GM23338 (cell line): Measurements from ENCODE around the gene UBLCP1. TPM values are rescaled to one million over a fixed set of nuclear protein-coding genes. Genes with fewer than 3 reads are reported as not detected.

Experiments
- ATAC-seq: fragments of 200-7000 bp; cut with Tn5 transposase; 3 replicates; pipeline ENCODE4 v1.9.1; 2020
- DNase-seq: peaks from one replicate; pipeline ENCODE4 v3.0.0-alpha.2; 2015; ENCODE audit warnings: low spot score
- H2AFZ ChIP-seq: fragments of 200-600 bp; sonication (generic); 2 replicates; pipeline ENCODE4 v1.8.0; 2016; ENCODE audit warnings: antibody characterized with exemption, mild to moderate bottlenecking, moderate library complexity
- H3F3A ChIP-seq: fragments of 200-600 bp; sonication (generic); replicated peaks from 2 replicates; pipeline ENCODE4 v1.8.0; 2017; ENCODE audit warnings: antibody characterized with exemption, mixed run types, low read depth
- H3K27ac ChIP-seq: fragments of 200-600 bp; sonication (generic); 2 replicates; pipeline ENCODE4 v1.6.1; 2016; ENCODE audit warnings: low read depth
- H3K27me3 ChIP-seq: fragments of 200-600 bp; sonication (generic); 2 replicates; pipeline ENCODE4 v1.8.0; 2016; ENCODE audit warnings: mild to moderate bottlenecking, mixed run types, moderate library complexity; ENCODE audit not compliant: insufficient read depth
- H3K36me3 ChIP-seq: fragments of 200-600 bp; sonication (generic); 2 replicates; pipeline ENCODE4 v1.8.0; 2016; ENCODE audit warnings: mild to moderate bottlenecking; ENCODE audit not compliant: insufficient read depth
- H3K4me1 ChIP-seq: fragments of 200-600 bp; sonication (generic); 2 replicates; pipeline ENCODE4 v1.8.0; 2016; ENCODE audit warnings: mild to moderate bottlenecking, moderate library complexity; ENCODE audit not compliant: insufficient read depth
- H3K4me2 ChIP-seq: fragments of 200-600 bp; sonication (generic); 2 replicates; pipeline ENCODE4 v1.7.1; 2017; ENCODE audit warnings: mixed run types
- H3K4me3 ChIP-seq: fragments of 200-600 bp; sonication (generic); 2 replicates; pipeline ENCODE4 v1.6.1; 2016; ENCODE audit warnings: mixed run types
- H3K79me2 ChIP-seq: fragments of 200-600 bp; sonication (generic); replicated peaks from 2 replicates; pipeline ENCODE4 v1.8.0; 2017; ENCODE audit warnings: mild to moderate bottlenecking; ENCODE audit not compliant: insufficient read depth
- H3K9me2 ChIP-seq: fragments of 200-600 bp; sonication (generic); 2 replicates; pipeline ENCODE4 v1.8.0; 2017; ENCODE audit not compliant: insufficient read depth
- H4K20me1 ChIP-seq: fragments of 200-600 bp; sonication (generic); replicated peaks from 2 replicates; pipeline ENCODE4 v1.8.0; 2017; ENCODE audit warnings: mild to moderate bottlenecking; ENCODE audit not compliant: insufficient read depth
- H3K27ac Mint-ChIP-seq: 2 replicates; pipeline ENCODE4 v1.8.0; 2020; ENCODE audit warnings: inconsistent platforms, mild to moderate bottlenecking, moderate library complexity, mixed read lengths
- H3K27me3 Mint-ChIP-seq: 3 replicates; pipeline ENCODE4 v1.8.0; 2022; ENCODE audit warnings: low read depth, mild to moderate bottlenecking, moderate library complexity, mixed read lengths, inconsistent platforms; ENCODE audit not compliant: insufficient read depth, poor library complexity
- H3K36me3 Mint-ChIP-seq: 3 replicates; pipeline ENCODE4 v1.8.0; 2021; ENCODE audit warnings: low read depth, mild to moderate bottlenecking, inconsistent platforms, moderate library complexity, mixed read lengths
- H3K4me1 Mint-ChIP-seq: 3 replicates; pipeline ENCODE4 v1.8.0; 2020; ENCODE audit warnings: mild to moderate bottlenecking, inconsistent platforms, mixed read lengths
- H3K4me3 Mint-ChIP-seq: 3 replicates; pipeline ENCODE4 v1.8.0; 2021; ENCODE audit warnings: moderate library complexity, mild to moderate bottlenecking, inconsistent platforms, mixed read lengths
- H3K9me3 Mint-ChIP-seq: 3 replicates; pipeline ENCODE4 v1.8.0; 2020; ENCODE audit warnings: moderate library complexity, mild to moderate bottlenecking, inconsistent platforms, mixed read lengths
- CTCF ChIP-seq, 2 experiments: fragments of 200-600 bp in 1 of 2; sonication (generic) in 1 of 2; conservative IDR thresholded peaks; 2 replicates each; pipeline versions ENCODE4 v1.5.1 to v1.6.1; 2016 to 2017; ENCODE audit warnings: antibody characterized with exemption in 2 of 2, low read depth in 2 of 2, mild to moderate bottlenecking in 2 of 2, moderate library complexity in 1 of 2
- ETS1 ChIP-seq: IDR thresholded peaks from 2 replicates; pipeline ENCODE4 v1.6.1; 2016; ENCODE audit warnings: antibody characterized with exemption
- EZH2 ChIP-seq: fragments of 200-600 bp; sonication (generic); IDR thresholded peaks from one replicate; pipeline ENCODE4 v1.8.0; 2017; ENCODE audit warnings: antibody characterized with exemption, mild to moderate bottlenecking, low read depth; ENCODE audit not compliant: unreplicated experiment
- JUNB ChIP-seq: IDR thresholded peaks from one replicate; pipeline ENCODE4 v1.6.1; 2016; ENCODE audit warnings: antibody characterized with exemption; ENCODE audit not compliant: unreplicated experiment
- NANOG ChIP-seq: IDR thresholded peaks from 2 replicates; pipeline ENCODE4 v1.6.1; 2016; ENCODE audit warnings: antibody characterized with exemption, borderline replicate concordance
- REST ChIP-seq: IDR thresholded peaks from one replicate; pipeline ENCODE4 v1.6.1; 2018; ENCODE audit warnings: antibody characterized with exemption; ENCODE audit not compliant: unreplicated experiment
- polyA plus RNA-seq: library from polyadenylated mRNA; unstranded; fragments of >200 nt; fragmentation: Nextera tagmentation; extraction: Ambion mirVana; gene quantifications from 2 replicates; pipeline ENCODE4 v1.2.1, GENCODE V29; 2016
- total RNA-seq: library from RNA; depleted of rRNA; stranded (reverse); fragments of >200 nt; shearing (Covaris generic); gene quantifications from 2 replicates; pipeline ENCODE4 v1.2.3, GENCODE V29; 2014

Gene UBLCP1
- total and polyA plus RNA-seq, 2 experiments from 2014 or later: 45.0 to 56.1 TPM

- H3K27ac Mint-ChIP-seq: no peak overlapping the region
- Histone ChIP-seq H4K20me1 (no peaks in the 10 kb centered on the region), H3F3A (no peaks in the 10 kb centered on the region), H3K4me3 (no peak overlapping the region), H3K79me2 (no peaks in the 10 kb centered on the region), H2AFZ (no peak overlapping the region), H3K27ac (no peak overlapping the region), H3K9me2 (no peaks in the 10 kb centered on the region), H3K27me3 (no peaks in the 10 kb centered on the region; the same call in 1 of the 2 replicates), H3K36me3 (no peaks in the 10 kb centered on the region), H3K4me1 (no peaks in the 10 kb centered on the region), H3K4me2 (no peak overlapping the region)
- H3K27me3 Mint-ChIP-seq: peaks cover 3% of the 10 kb centered on the region
- DNase-seq (no peak), ATAC-seq (no peak)
- TF ChIP-seq CTCF (conservative IDR thresholded peaks at IDR 0.05; ENCODE audit: low read depth in 2 of 2): no peak
- TF ChIP-seq EZH2: no peak
- TF ChIP-seq JUNB: no peak
- no peaks in the 10 kb centered on the region for H3K9me3 Mint-ChIP-seq
- no peak overlapping the region for H3K4me3 Mint-ChIP-seq
- H3K36me3 Mint-ChIP-seq: no peaks in the 10 kb centered on the region
- H3K4me1 Mint-ChIP-seq: 0 out of 3 replicates have a peak, but pooled peaks cover 1% of the 10 kb centered on the region
These were observed 45.9 kb upstream of the UBLCP1 start for GRCh38 chr5:159217236-159217635.

GRCh38 chr5:159218595-159219023 lies 44.5 kb upstream of the UBLCP1 start:
- Histone ChIP-seq H3K36me3 (no peaks in the 10 kb centered on the region), H3K4me3 (no peak overlapping the region), H3K79me2 (no peaks in the 10 kb centered on the region), H3K4me2 (no peak overlapping the region), H3K9me2 (no peaks in the 10 kb centered on the region), H4K20me1 (no peaks in the 10 kb centered on the region), H3F3A (no peaks in the 10 kb centered on the region), H3K27ac (no peak overlapping the region), H3K27me3 (peaks cover 9% of the 10 kb centered on the region), H3K4me1 (no peaks in the 10 kb centered on the region), H2AFZ (no peak overlapping the region)
- no peaks in the 10 kb centered on the region for H3K4me1 Mint-ChIP-seq
- H3K36me3 Mint-ChIP-seq: no peaks in the 10 kb centered on the region
- no peaks in the 10 kb centered on the region for H3K9me3 Mint-ChIP-seq
- H3K4me3 Mint-ChIP-seq: no peak overlapping the region
- no peak for TF ChIP-seq REST
- no peak for TF ChIP-seq ETS1
- TF ChIP-seq NANOG: no peak
- ATAC-seq: no peak
- no peak for DNase-seq
- peaks cover 3% of the 10 kb centered on the region for H3K27me3 Mint-ChIP-seq
- H3K27ac Mint-ChIP-seq: no peak overlapping the region
